ENCODE data around the gene RARS2. TPM values are rescaled to one million over a fixed set of nuclear protein-coding genes. Genes with fewer than 3 reads are reported as not detected.

RARS2 gene
- total and polyA plus RNA-seq, 2 donors (not counting 3 experiments of a cell fraction or from before 2014, with no cell fraction given): 7.4 to 33.7 TPM

DNA sequence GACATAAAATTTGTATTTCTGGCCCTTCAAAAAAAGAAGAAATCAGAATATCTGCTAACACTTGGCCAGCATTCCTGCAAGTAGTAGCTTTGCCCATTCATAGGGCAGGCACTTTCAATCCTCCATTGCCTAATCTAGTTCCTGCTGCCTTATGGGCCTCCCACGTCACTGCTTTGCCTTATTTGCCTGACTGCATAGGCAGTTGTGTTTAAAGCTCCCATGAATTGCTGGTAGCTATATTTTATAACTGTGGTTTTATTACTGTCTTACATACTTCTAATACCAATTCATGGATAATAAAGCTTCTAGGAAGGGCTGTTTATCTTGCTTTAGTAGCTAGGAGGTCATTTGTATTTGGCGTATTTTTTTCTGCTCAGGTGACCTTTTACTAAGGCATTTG lies 124.7 kb downstream of the RARS2 start:
- Histone ChIP-seq H3K36me3 (ENCODE audit: control insufficient read depth in 2 of 2, extremely low read depth in 1 of 2, insufficient read depth in 2 of 2, low read length in 2 of 2) (no peaks in the 10 kb centered on the region), H3K4me3 (replicated peaks in 1 of 3; ENCODE audit: insufficient read depth in 1 of 3, low read depth in 1 of 3, low read length in 3 of 3) (no peak overlapping the region), H3K9me1 (replicated peaks; ENCODE audit: control insufficient read depth, extremely low read depth, insufficient read depth, low read length) (no peaks in the 10 kb centered on the region), H2AFZ (ENCODE audit: low read depth, low read length) (no peak overlapping the region), H3K4me2 (ENCODE audit: insufficient read depth, low read length) (no peak overlapping the region), H3K79me2 (ENCODE audit: control insufficient read depth, insufficient read depth, low read length) (no peaks in the 10 kb centered on the region), H4K20me1 (replicated peaks; ENCODE audit: control insufficient read depth, extremely low read depth, insufficient read depth, low read length) (no peaks in the 10 kb centered on the region), H3K9me3 (replicated peaks; ENCODE audit: control insufficient read depth, insufficient read depth, low read length) (no peaks in the 10 kb centered on the region), H3K27me3 (ENCODE audit: control insufficient read depth in 2 of 2, insufficient read depth in 2 of 2, low read length in 2 of 2) (peaks cover 9 to 13% of the 10 kb centered on the region in 2 experiments), H3K27ac (ENCODE audit: insufficient read depth, low read depth, low read length) (no peak overlapping the region), H3K9ac (replicated peaks; ENCODE audit: extremely low read depth, insufficient read depth, low read length) (no peak overlapping the region), H3K4me1 (ENCODE audit: control insufficient read depth, extremely low read depth, insufficient read depth, low read length) (no peaks in the 10 kb centered on the region)
- no TSS peak for BruUV-seq (replicated peaks)
- no peak for TF ChIP-seq EZH2 (IDR thresholded peaks at IDR 0.05; ENCODE audit: borderline replicate concordance, low read depth, low read length, severe bottlenecking)
- TF ChIP-seq, protein P1, sequence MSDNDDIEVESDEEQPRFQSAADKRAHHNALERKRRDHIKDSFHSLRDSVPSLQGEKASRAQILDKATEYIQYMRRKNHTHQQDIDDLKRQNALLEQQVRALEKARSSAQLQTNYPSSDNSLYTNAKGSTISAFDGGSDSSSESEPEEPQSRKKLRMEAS (IDR thresholded peaks at IDR 0.05; ENCODE audit: insufficient read depth, insufficient read length): no peak
- no peak for TF ChIP-seq JUN (IDR thresholded peaks at IDR 0.05; ENCODE audit: borderline replicate concordance, insufficient read depth, insufficient read length, low read depth)
- no peak for TF ChIP-seq FOS (IDR thresholded peaks at IDR 0.05; ENCODE audit: borderline replicate concordance, insufficient read depth, low read length)
- no peak for TF ChIP-seq MYC (IDR thresholded peaks at IDR 0.05; ENCODE audit: low read depth, low read length)
- no peak for TF ChIP-seq POLR2A (IDR thresholded peaks at IDR 0.05; ENCODE audit: low read depth, low read length)
- dilution Hi-C loops (cut with MboI; ENCODE audit: extremely low pct_ligation_motif_present, low sequenced_read_pairs) (no loop called here), intact Hi-C loops (cut with micrococcal nuclease) (no loop called here)
- FAIRE-seq: no peak
- ChIA-PET CTCF (interaction anchor here (0.9 kb wide), 1 partner anchor 72 kb away, joined by 3 read pairs; no protein-coding TSS in a partner anchor), POLR2A (no interaction called here)
- DNase-seq (ENCODE audit: low read depth, low spot score): no peak

Small RNA genes within 50 kb of the gene (small RNA-seq; reads per million reads assigned to genes)
- gene RNU6-444P (ENCODE audit: insufficient read depth, insufficient read length, low read depth, low replicate concordance): not detected

Other genes with a start within 250 kb of the RARS2 start
- gene C6orf163, start 245.2 kb downstream of the RARS2 start, total RNA-seq: 2.2 and 2.5 TPM in 2 replicates
- 0.16 and 0.29 TPM in 2 replicates for gene C6orf163, start 245.2 kb downstream of the RARS2 start, polyA plus RNA-seq
- 0.20 and 0.21 TPM in 2 replicates for gene CFAP206, start 182.0 kb downstream of the RARS2 start, total RNA-seq
- 0.05 and 0.15 TPM in 2 replicates for gene CFAP206, start 182.0 kb downstream of the RARS2 start, polyA plus RNA-seq
- gene SLC35A1, start 117.0 kb downstream of the RARS2 start, total RNA-seq: 12.9 and 13.0 TPM in 2 replicates
- gene SLC35A1, start 117.0 kb downstream of the RARS2 start, polyA plus RNA-seq: 12.4 and 13.9 TPM in 2 replicates
- gene ORC3, start 148 bp upstream of the RARS2 start, total RNA-seq: 17.9 and 20.1 TPM in 2 replicates
- 8.0 and 9.2 TPM in 2 replicates for gene ORC3, start 148 bp upstream of the RARS2 start, polyA plus RNA-seq
- 46.1 and 46.4 TPM in 2 replicates for gene AKIRIN2, start 112.2 kb upstream of the RARS2 start, total RNA-seq
- 15.9 and 19.0 TPM in 2 replicates for gene AKIRIN2, start 112.2 kb upstream of the RARS2 start, polyA plus RNA-seq